Measurements from ENCODE around the gene CBX5. TPM values are rescaled to one million over a fixed set of nuclear protein-coding genes. Genes with fewer than 3 reads are reported as not detected.

The CBX5 gene
- total RNA-seq, 1 donor from 2014 or later: 19.4 TPM

GRCh38 chr12:54311051-54311450, 31.1 kb upstream of the CBX5 start:
- Histone ChIP-seq H3K4me1 (no peaks in the 10 kb centered on the region), H3K27ac (no peak overlapping the region), H3K9me3 (no peaks in the 10 kb centered on the region), H3K4me3 (no peak overlapping the region), H3K36me3 (no peaks in the 10 kb centered on the region), H3K27me3 (no peaks in the 10 kb centered on the region)
- no peak for DNase-seq (ENCODE audit: low spot score in 2 of 2)
- no peak for TF ChIP-seq CTCF (IDR thresholded peaks at IDR 0.05)
- intact Hi-C loops (cut with DNase I): no loop called here

GRCh38 chr12:54306925-54307741, 27.2 kb upstream of the CBX5 start:
- no peak for TF ChIP-seq CTCF (IDR thresholded peaks at IDR 0.05)
- H3K9me3 ChIP-seq: no peaks in the 10 kb centered on the region
- H3K4me1 ChIP-seq: no peaks in the 10 kb centered on the region
- no peaks in the 10 kb centered on the region for H3K27me3 ChIP-seq
- DNase-seq (ENCODE audit: low spot score in 2 of 2): peak; percentile 27 to 72
- intact Hi-C loops (cut with DNase I): no loop called here
- no peaks in the 10 kb centered on the region for H3K36me3 ChIP-seq
- H3K27ac ChIP-seq: no peak overlapping the region
- no peak overlapping the region for H3K4me3 ChIP-seq

GRCh38 chr12:54304187-54304810, 24.4 kb upstream of the CBX5 start:
- peaks cover 0 to 5% of the 10 kb centered on the region in 2 donors for H3K4me1 ChIP-seq
- H3K27ac ChIP-seq: no peak overlapping the region
- no peaks in the 10 kb centered on the region for H3K27me3 ChIP-seq
- intact Hi-C loops (cut with DNase I): no loop called here
- no peaks in the 10 kb centered on the region for H3K9me3 ChIP-seq
- no peaks in the 10 kb centered on the region for H3K36me3 ChIP-seq
- H3K4me3 ChIP-seq: no peak overlapping the region
- no peak for TF ChIP-seq CTCF (IDR thresholded peaks at IDR 0.05)
- DNase-seq (ENCODE audit: low spot score in 2 of 2): peak; percentile 27 to 76

- H3K9me3 ChIP-seq: no peaks in the 10 kb centered on the region
- TF ChIP-seq CTCF (IDR thresholded peaks at IDR 0.05): no peak
- intact Hi-C loops (cut with DNase I): no loop called here
These were observed 23.7 kb upstream of the CBX5 start for GRCh38 chr12:54303640-54304039.

GRCh38 chr12:54301428-54302048, 21.6 kb upstream of the CBX5 start:
- no peaks in the 10 kb centered on the region for H3K27me3 ChIP-seq
- no peak for TF ChIP-seq CTCF (IDR thresholded peaks at IDR 0.05)
- intact Hi-C loops (cut with DNase I): no loop called here
- H3K9me3 ChIP-seq: no peaks in the 10 kb centered on the region
- no peaks in the 10 kb centered on the region for H3K36me3 ChIP-seq
- DNase-seq (ENCODE audit: low spot score in 2 of 2): no peak
- H3K27ac ChIP-seq: no peak overlapping the region
- H3K4me3 ChIP-seq: no peak overlapping the region
- peaks cover 0 to 5% of the 10 kb centered on the region in 2 donors for H3K4me1 ChIP-seq

More at GRCh38 chr12:54303640-54304039, 23.7 kb upstream of the CBX5 start:
- DNase-seq (ENCODE audit: low spot score in 2 of 2): no peak
- no peaks in the 10 kb centered on the region for H3K27me3 ChIP-seq
- H3K4me1 ChIP-seq: peaks cover 0 to 5% of the 10 kb centered on the region in 2 donors
- no peak overlapping the region for H3K4me3 ChIP-seq
- no peaks in the 10 kb centered on the region for H3K36me3 ChIP-seq
- no peak overlapping the region for H3K27ac ChIP-seq

Measured in ascending aorta (tissue), 2 donors.